ENCODE results near the gene ERGIC3.
"Not testable (repeated sequence)": the region's sequence is repeated elsewhere in the genome, so short reads cannot be mapped to it uniquely, and the experiment has no call there.

Gene ERGIC3

DNA sequence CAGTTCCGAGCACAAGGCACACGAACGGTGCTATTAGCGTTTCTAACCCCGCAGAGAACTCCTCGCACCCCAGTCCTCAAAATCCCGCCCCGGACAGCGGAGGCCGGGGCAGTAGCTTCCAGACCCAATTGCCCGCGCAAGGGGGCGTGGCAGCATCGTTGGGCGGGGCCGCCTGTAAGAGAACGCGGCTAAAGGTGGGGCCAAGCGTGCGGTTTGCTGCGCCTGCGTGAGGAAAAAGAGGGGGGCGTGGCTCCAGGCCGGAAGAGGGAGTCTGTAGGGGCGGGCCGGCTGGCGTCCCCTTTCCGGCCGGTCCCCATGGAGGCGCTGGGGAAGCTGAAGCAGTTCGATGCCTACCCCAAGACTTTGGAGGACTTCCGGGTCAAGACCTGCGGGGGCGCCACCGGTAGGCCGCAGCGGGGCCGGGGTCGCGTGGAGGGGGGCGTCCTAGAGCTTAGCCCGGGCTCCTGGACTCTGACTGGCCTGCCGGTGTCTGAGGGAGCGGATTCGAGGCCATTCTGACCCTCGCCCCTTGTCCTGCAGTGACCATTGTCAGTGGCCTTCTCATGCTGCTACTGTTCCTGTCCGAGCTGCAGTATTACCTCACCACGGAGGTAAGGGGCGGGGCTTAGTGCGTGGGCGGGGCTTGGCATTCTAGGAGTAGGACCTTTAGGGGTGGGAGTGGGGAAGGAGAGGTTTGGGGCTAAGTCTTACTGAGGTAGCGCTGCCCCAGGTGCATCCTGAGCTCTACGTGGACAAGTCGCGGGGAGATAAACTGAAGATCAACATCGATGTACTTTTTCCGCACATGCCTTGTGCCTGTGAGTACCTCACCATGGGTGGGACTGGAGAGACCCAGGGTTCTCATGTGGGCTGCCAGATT, at the start of gene ERGIC3:
Gene ERGIC3 (plus strand): TSS at position 296 of the 880 bp plus-strand sequence. CDS start 20 bp downstream, at position 316.
- DNase-seq: peak; percentile 80

GRCh38 chr20:35492352-35492751, 49.5 kb upstream of the ERGIC3 start:
- no peak for DNase-seq

DNA sequence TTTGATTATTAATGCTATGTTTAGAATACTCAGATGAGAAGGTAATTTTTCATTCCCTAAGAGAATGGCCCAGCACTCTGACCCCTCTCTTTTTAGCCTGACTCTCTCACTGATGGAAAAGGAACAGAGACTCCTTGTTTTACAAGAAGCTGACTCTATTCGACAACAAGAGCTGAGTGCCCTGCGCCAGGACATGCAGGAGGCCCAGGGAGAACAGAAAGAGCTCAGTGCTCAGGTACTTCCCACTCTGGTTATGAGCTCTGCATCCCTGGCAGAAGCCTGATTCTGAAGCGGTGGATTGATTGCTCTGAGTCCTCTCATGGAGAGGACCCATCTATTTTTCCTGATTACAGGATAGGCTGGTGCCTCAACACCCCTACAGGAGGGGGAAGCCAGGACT, 45.4 kb upstream of the ERGIC3 start:
- DNase-seq: no peak

GRCh38 chr20:35497320-35497719, 44.6 kb upstream of the ERGIC3 start:
- no peak for DNase-seq

DNA sequence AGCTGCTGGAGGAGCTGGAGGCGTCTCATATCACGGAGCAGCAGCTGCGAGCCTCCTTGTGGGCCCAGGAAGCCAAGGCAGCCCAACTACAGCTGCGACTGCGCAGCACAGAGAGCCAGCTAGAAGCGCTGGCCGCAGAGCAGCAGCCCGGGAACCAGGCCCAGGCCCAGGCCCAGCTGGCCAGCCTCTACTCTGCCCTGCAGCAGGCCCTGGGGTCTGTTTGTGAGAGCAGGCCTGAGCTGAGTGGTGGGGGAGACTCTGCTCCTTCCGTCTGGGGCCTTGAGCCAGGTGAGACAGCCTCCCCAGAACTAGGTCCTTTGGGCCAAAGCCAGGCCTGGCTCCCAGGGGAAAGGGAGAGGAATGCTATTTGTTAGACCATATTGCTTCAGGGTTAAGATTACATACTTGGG, 44.1 kb upstream of the ERGIC3 start:
- no peak for DNase-seq

DNA sequence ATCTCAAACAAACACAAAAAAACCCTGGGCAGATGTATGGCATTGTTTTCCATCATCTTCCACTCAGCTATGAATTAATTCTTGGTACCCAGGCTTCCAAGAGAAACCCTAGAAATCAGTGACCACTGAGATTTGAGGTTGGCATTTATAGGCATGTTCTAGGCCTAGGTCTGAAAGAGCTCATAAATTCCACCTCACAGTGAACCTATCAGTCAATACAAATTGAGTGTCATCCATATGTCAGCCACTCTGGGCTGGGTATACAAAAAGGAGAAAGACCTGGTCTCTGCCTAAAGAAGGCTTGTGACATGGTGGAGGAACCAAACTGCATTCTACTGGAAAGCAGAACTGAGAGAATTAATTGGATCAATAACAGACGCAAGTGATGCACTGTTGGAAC, 42.6 kb upstream of the ERGIC3 start:
- no peak for DNase-seq

DNA sequence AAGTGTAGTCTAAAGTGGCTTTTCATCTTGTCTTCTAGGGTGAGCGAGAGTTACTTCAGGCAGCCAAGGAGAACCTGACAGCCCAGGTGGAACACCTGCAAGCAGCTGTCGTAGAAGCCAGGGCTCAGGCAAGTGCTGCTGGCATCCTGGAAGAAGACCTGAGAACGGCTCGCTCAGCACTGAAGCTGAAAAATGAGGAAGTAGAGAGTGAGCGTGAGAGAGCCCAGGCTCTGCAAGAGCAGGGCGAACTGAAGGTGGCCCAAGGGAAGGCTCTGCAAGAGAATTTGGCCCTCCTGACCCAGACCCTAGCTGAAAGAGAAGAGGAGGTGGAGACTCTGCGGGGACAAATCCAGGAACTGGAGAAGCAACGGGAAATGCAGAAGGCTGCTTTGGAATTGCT, 39.5 kb upstream of the ERGIC3 start:
- DNase-seq: peak; percentile 29

- no peak for DNase-seq
Observed at GRCh38 chr20:35503281-35503680, 38.6 kb upstream of the ERGIC3 start.

- DNase-seq: no peak
Observed at GRCh38 chr20:35503841-35504561, 37.9 kb upstream of the ERGIC3 start.

- no peak for DNase-seq
Observed at GRCh38 chr20:35504751-35505150, 37.1 kb upstream of the ERGIC3 start.

- DNase-seq: no peak
Observed at GRCh38 chr20:35506179-35506578, 35.7 kb upstream of the ERGIC3 start.

DNA sequence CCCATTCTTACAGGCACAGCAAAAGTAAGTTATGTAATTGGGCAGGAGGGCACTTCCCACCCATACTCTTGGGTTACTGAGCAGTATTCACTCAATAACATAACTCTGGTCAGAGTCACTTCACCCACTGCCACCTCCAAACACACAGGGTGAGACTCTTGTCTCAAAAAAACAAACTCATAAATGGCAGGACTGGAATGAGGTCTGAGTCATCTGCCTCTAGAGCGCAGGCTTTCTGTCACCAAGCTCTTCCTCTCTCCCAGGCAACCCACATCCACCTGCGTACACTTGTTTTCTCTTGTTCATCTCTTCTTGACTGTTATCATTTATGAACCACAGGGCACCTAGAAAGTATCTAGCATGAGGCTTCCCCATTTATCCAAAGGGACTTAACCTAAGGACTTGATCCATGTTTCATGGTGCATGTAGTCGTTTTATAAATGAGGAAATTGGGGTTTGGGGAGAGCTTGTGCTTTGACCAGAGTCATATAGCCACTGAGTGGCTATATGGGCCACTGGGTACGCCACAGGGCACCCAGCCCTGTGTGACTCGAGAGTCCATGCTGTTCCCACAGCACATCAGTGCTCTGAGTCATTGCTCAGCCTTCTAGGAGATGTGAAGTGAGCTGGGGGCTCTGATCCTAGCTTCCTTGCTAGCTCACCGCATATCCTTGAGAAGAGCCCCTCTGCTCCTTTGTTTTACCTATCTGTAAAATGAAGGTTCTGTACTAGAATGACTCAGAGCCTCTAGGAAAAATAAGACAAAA, 34.8 kb upstream of the ERGIC3 start:
- no peak for DNase-seq

DNA sequence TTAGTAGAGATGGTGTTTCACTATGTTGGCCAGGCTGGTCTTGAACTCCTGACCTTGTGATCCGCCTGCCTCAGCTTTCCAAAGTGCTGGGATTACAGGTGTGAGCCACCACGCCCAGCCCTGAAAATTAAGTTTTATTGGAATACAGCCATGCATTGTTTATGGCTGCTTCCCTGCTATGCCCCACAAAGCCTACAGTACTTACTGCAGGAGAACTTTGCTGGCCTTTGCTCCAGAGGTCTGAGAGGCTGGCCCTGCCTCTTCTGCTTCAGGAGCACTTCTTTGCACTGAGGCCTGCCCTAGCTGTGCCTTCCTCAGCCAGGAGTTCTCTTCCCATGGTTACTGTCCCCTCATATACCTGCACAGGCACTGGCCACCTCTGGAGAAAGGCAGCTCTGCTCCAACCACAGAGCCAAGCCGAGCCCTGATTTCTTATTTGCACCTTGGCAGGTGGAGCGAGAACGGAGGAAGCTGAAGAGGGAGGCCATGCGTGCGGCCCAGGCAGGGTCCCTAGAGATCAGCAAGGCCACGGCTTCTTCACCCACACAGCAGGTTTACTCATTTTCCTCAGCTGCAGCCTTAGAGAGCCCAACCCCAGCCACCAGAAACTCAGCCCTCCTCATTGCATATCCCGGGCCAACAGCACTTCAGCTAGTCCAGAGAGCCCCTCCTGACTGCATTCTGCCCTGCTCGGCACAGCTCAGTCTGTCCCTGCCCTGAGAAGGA, 33.2 kb upstream of the ERGIC3 start:
- no peak for DNase-seq

GRCh38 chr20:35510951-35511735, 30.7 kb upstream of the ERGIC3 start:
- DNase-seq: no peak

- no peak for DNase-seq
Observed at GRCh38 chr20:35511814-35512420, 30.0 kb upstream of the ERGIC3 start.

GRCh38 chr20:35514371-35514932, 27.4 kb upstream of the ERGIC3 start:
- no peak for DNase-seq

GRCh38 chr20:35515341-35515740, 26.5 kb upstream of the ERGIC3 start:
- DNase-seq: no peak

DNA sequence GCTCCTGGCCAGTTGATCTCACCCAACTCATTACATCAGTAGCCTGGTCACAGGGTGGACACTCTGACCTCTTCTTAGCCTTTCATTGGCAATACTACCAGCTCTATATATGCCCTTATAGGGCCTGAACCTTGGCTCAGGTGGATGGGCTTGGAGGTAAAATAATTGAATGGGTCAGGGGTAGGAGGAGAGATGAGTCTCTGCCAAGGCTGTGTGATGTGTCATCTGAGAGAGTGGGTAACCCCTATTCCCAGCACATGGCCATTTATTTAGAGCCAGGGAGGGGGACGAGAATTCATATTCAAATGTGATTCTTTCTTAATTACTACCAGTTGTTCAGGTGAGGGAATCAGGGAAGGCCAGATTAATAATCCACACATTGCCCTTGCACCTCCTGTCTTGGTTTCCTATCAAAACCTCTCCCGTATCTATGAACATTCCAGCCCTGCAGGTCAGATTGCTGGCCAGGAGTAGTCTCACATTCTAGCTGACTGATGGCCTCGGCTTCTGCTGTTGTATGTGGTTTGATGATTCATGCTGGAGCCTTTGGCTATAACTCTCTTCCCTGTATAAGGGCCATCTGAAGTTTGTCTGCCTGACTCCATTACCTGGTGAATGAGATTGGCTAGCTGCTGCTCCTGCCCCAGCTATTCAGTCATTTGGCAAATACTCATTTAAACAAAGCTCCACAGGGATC, 25.8 kb upstream of the ERGIC3 start:
- DNase-seq: no peak

- DNase-seq: no peak
Observed at GRCh38 chr20:35517125-35517524, 24.8 kb upstream of the ERGIC3 start.

- DNase-seq: not testable (repeated sequence)
Observed at GRCh38 chr20:35517767-35518166, 24.1 kb upstream of the ERGIC3 start.
